ENCODE data around the gene MRPL49. TPM values are rescaled to one million over a fixed set of nuclear protein-coding genes. Genes with fewer than 3 reads are reported as not detected.

MRPL49 gene
- total RNA-seq, 1 experiment from 2014 or later: 55.9 TPM

DNA sequence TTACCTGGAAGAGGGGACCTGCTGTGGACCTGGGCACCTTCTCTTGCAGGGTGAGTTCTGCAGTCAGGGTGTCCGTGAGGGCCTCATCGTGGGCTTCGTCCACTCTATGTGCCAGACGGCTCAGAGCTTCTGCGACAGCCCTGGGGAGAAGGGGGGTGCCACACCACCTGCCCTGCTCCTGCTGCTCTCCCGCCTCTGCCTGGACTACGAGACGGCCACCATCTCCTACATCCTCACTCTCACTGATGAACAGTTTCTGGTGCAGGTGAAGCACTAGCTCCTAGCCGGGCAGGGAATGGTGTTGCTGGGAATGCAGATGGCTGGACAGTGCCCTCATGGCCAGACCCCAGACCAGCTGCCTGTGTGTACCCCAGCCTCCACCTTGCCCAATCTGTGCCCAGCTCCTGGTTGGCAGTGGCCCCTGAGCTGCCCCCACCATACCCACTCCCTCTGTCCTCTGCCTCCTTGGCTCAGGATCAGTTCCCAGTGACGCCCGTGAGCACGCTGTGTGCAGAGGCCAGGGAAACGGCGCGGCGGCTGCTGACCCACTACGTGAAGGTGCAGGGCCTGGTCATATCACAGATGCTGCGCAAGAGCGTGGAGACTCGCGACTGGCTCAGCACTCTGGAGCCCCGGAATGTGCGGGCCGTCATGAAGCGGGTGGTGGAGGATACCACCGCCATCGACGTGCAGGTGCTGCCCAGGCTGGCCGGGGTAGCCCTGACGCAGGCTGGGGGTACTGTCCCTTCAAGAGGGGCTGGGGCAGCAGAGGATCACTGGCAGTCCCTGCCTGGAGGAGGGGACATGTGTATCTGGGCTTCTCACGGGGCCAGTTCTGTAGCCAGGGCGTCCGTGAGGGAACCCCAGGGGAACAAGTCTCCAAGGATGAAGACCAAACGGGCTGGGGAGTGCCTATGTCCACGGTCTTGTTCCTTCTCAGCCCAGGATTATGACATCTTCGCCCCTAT lies 12.6 kb upstream of the MRPL49 start:
- Mint-ChIP-seq H3K4me1 (peaks cover 17% of the 10 kb centered on the region), H3K36me3 (peaks cover 3% of the 10 kb centered on the region; the same call in 1 of the 2 replicates), H3K9me3 (no peaks in the 10 kb centered on the region), H3K4me3 (no peak overlapping the region), H3K27me3 (ENCODE audit: low read depth) (no peaks in the 10 kb centered on the region), H3K27ac (no peak overlapping the region)
- no peak for DNase-seq (ENCODE audit: low spot score)
- POLR2A ChIA-PET: interaction anchor here (0.5 to 2.1 kb wide), 3 partner anchors 13 to 88 kb away, joined by 3 to 9 read pairs (median 6); partner anchors contain the start of genes FAU, MRPL49 and VPS51
- TF ChIP-seq PRDM15 (CRISPR knock-in tag; IDR thresholded peaks at IDR 0.05) (no peak), CREM (CRISPR knock-in tag; IDR thresholded peaks at IDR 0.05) (no peak), ATF6 (CRISPR knock-in tag; IDR thresholded peaks at IDR 0.05) (no peak), ELF4 (CRISPR knock-in tag; IDR thresholded peaks at IDR 0.05; ENCODE audit: low read depth) (no peak), E2F1 (CRISPR knock-in tag; IDR thresholded peaks at IDR 0.05) (no peak), ZBTB43 (CRISPR knock-in tag; IDR thresholded peaks at IDR 0.05) (no peak), SP1 (CRISPR knock-in tag; conservative IDR thresholded peaks at IDR 0.05) (no peak), OVOL2 (CRISPR knock-in tag; IDR thresholded peaks at IDR 0.05; ENCODE audit: borderline replicate concordance) (no peak), CREB1 (CRISPR knock-in tag; IDR thresholded peaks at IDR 0.05) (no peak), ZNF121 (CRISPR knock-in tag; IDR thresholded peaks at IDR 0.05) (no peak), TEAD1 (CRISPR knock-in tag; IDR thresholded peaks at IDR 0.05) (no peak), RELA (CRISPR knock-in tag; IDR thresholded peaks at IDR 0.05; ENCODE audit: borderline replicate concordance) (no peak), ZNF512 (CRISPR knock-in tag; IDR thresholded peaks at IDR 0.05; ENCODE audit: borderline replicate concordance) (no peak), SMAD3 (CRISPR knock-in tag; IDR thresholded peaks at IDR 0.05; ENCODE audit: borderline replicate concordance) (no peak)
- TF ChIP-seq, protein P1, sequence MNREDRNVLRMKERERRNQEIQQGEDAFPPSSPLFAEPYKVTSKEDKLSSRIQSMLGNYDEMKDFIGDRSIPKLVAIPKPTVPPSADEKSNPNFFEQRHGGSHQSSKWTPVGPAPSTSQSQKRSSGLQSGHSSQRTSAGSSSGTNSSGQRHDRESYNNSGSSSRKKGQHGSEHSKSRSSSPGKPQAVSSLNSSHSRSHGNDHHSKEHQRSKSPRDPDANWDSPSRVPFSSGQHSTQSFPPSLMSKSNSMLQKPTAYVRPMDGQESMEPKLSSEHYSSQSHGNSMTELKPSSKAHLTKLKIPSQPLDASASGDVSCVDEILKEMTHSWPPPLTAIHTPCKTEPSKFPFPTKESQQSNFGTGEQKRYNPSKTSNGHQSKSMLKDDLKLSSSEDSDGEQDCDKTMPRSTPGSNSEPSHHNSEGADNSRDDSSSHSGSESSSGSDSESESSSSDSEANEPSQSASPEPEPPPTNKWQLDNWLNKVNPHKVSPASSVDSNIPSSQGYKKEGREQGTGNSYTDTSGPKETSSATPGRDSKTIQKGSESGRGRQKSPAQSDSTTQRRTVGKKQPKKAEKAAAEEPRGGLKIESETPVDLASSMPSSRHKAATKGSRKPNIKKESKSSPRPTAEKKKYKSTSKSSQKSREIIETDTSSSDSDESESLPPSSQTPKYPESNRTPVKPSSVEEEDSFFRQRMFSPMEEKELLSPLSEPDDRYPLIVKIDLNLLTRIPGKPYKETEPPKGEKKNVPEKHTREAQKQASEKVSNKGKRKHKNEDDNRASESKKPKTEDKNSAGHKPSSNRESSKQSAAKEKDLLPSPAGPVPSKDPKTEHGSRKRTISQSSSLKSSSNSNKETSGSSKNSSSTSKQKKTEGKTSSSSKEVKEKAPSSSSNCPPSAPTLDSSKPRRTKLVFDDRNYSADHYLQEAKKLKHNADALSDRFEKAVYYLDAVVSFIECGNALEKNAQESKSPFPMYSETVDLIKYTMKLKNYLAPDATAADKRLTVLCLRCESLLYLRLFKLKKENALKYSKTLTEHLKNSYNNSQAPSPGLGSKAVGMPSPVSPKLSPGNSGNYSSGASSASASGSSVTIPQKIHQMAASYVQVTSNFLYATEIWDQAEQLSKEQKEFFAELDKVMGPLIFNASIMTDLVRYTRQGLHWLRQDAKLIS (CRISPR knock-in tag; IDR thresholded peaks at IDR 0.05; ENCODE audit: borderline replicate concordance): no peak
- TF ChIP-seq, protein P2, sequence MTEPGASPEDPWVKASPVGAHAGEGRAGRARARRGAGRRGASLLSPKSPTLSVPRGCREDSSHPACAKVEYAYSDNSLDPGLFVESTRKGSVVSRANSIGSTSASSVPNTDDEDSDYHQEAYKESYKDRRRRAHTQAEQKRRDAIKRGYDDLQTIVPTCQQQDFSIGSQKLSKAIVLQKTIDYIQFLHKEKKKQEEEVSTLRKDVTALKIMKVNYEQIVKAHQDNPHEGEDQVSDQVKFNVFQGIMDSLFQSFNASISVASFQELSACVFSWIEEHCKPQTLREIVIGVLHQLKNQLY (CRISPR knock-in tag; IDR thresholded peaks at IDR 0.05): no peak
- no peak for ATAC-seq
- CTCF ChIA-PET: interaction anchor here (0.5 to 4.8 kb wide), 38 partner anchors 11 to 701 kb away, joined by 3 to 104 read pairs (median 6); partner anchors contain the start of genes ARL2, BATF2, CAPN1 and CDCA5

Measured in WTC11 (cell line).